ENCODE measurements around the gene ARHGAP19. TPM values are rescaled to one million over a fixed set of nuclear protein-coding genes. Genes with fewer than 3 reads are reported as not detected.

The ARHGAP19 gene
- total RNA-seq, 4 donors from 2014 or later = 3.7 to 15.4 (median 7.5) TPM

GRCh38 chr10:97261183-97261582, 31.3 kb downstream of the ARHGAP19 start:
- Histone ChIP-seq H3K36me3 (peaks cover 0 to 65% (median 0%) of the 10 kb centered on the region in 3 donors), H3K9me3 (no peaks in the 10 kb centered on the region), H3K27ac (no peak overlapping the region), H3K4me3 (no peak overlapping the region), H3K4me1 (no peaks in the 10 kb centered on the region), H3K27me3 (no peaks in the 10 kb centered on the region)
- WGBS, 2 donors = 41 to 52% methylated on average over 2 of the region's 2 CpGs
- DNase-seq = no peak
- TF ChIP-seq CTCF (IDR thresholded peaks at IDR 0.05) = no peak
- TF ChIP-seq POLR2A (IDR thresholded peaks at IDR 0.05) = no peak
- intact Hi-C loops (cut with DNase I) = no loop called here

- WGBS, 2 donors = 100% methylated on average over 1 of the region's 1 CpG
- H3K4me3 ChIP-seq = no peak overlapping the region
- H3K9me3 ChIP-seq = no peaks in the 10 kb centered on the region
- no peak for DNase-seq
- TF ChIP-seq POLR2A (IDR thresholded peaks at IDR 0.05) = no peak
- no peak for TF ChIP-seq CTCF (IDR thresholded peaks at IDR 0.05)
- H3K27me3 ChIP-seq = no peaks in the 10 kb centered on the region
- peaks cover 0 to 71% (median 0%) of the 10 kb centered on the region in 3 donors for H3K36me3 ChIP-seq
- intact Hi-C loops (cut with DNase I) = no loop called here
- no peak overlapping the region for H3K27ac ChIP-seq
- no peaks in the 10 kb centered on the region for H3K4me1 ChIP-seq
Measured at GRCh38 chr10:97259119-97259518, 33.3 kb downstream of the ARHGAP19 start.

GRCh38 chr10:97256356-97256755, 36.1 kb downstream of the ARHGAP19 start:
- Histone ChIP-seq H3K27ac (no peak overlapping the region), H3K36me3 (peaks cover 0 to 63% (median 0%) of the 10 kb centered on the region in 3 donors), H3K9me3 (no peaks in the 10 kb centered on the region), H3K4me3 (no peak overlapping the region), H3K4me1 (no peaks in the 10 kb centered on the region), H3K27me3 (no peaks in the 10 kb centered on the region)
- DNase-seq = no peak
- 64 to 88% methylated on average over 1 of the region's 1 CpG for WGBS, 2 donors
- intact Hi-C loops (cut with DNase I) = no loop called here
- TF ChIP-seq POLR2A (IDR thresholded peaks at IDR 0.05) (no peak), CTCF (IDR thresholded peaks at IDR 0.05) (no peak)

- TF ChIP-seq POLR2A (IDR thresholded peaks at IDR 0.05) (no peak), CTCF (IDR thresholded peaks at IDR 0.05) (no peak)
- intact Hi-C loops (cut with DNase I) = no loop called here
- no peak overlapping the region for H3K4me3 ChIP-seq
- H3K36me3 ChIP-seq = peaks cover 0 to 63% (median 0%) of the 10 kb centered on the region in 3 donors
- H3K9me3 ChIP-seq = no peaks in the 10 kb centered on the region
- H3K4me1 ChIP-seq = no peaks in the 10 kb centered on the region
- DNase-seq = no peak
- H3K27me3 ChIP-seq = no peaks in the 10 kb centered on the region
- H3K27ac ChIP-seq = no peak overlapping the region
- WGBS, 2 donors = 63 to 79% methylated on average over 5 of the region's 5 CpGs
Measured at GRCh38 chr10:97255512-97256293, 36.7 kb downstream of the ARHGAP19 start.

GRCh38 chr10:97254694-97255093, 37.7 kb downstream of the ARHGAP19 start:
- no peak for DNase-seq
- H3K27ac ChIP-seq = no peak overlapping the region
- H3K9me3 ChIP-seq = no peaks in the 10 kb centered on the region
- WGBS, 2 donors = 95 to 96% methylated on average over 3 of the region's 3 CpGs
- H3K4me3 ChIP-seq = no peak overlapping the region
- peaks cover 0 to 70% (median 0%) of the 10 kb centered on the region in 3 donors for H3K36me3 ChIP-seq
- TF ChIP-seq POLR2A (IDR thresholded peaks at IDR 0.05) (no peak), CTCF (IDR thresholded peaks at IDR 0.05) (no peak)
- no peaks in the 10 kb centered on the region for H3K27me3 ChIP-seq
- intact Hi-C loops (cut with DNase I) = no loop called here
- no peaks in the 10 kb centered on the region for H3K4me1 ChIP-seq

All from esophagus squamous epithelium (tissue), 5 donors.